Chondrocyte (in vitro differentiated cells): ENCODE measurements around the gene IQGAP2. TPM values are rescaled to one million over a fixed set of nuclear protein-coding genes. Genes with fewer than 3 reads are reported as not detected.

Experiments used
- DNase-seq: peaks from one replicate; pipeline ENCODE4 v3.0.0; 2021; ENCODE audit warnings: mixed read lengths, low spot score
- H3K27ac Mint-ChIP-seq: one replicate; pipeline ENCODE4 v1.8.0; 2021; ENCODE audit warnings: mild to moderate bottlenecking, moderate library complexity, mixed read lengths; ENCODE audit not compliant: unreplicated experiment
- H3K27me3 Mint-ChIP-seq: 2 replicates; pipeline ENCODE4 v1.8.0; 2021; ENCODE audit warnings: low read depth, mixed read lengths
- H3K36me3 Mint-ChIP-seq: 2 replicates; pipeline ENCODE4 v1.8.0; 2021; ENCODE audit warnings: low read depth, mixed read lengths
- H3K4me1 Mint-ChIP-seq: 2 replicates; pipeline ENCODE4 v1.8.0; 2021; ENCODE audit warnings: low read depth, mild to moderate bottlenecking, mixed read lengths
- H3K4me3 Mint-ChIP-seq: one replicate; pipeline ENCODE4 v1.8.0; 2021; ENCODE audit warnings: mild to moderate bottlenecking, moderate library complexity, mixed read lengths; ENCODE audit not compliant: unreplicated experiment
- H3K9me3 Mint-ChIP-seq: 2 replicates; pipeline ENCODE4 v1.8.0; 2021; ENCODE audit warnings: low read depth, mixed read lengths
- CTCF ChIP-seq: fragments of 200-600 bp; sonication (generic); IDR thresholded peaks from 2 replicates; pipeline ENCODE4 v1.5.0; 2021; ENCODE audit warnings: antibody characterized with exemption, mild to moderate bottlenecking, moderate library complexity
- total RNA-seq: library from RNA; stranded (reverse); gene quantifications from 3 replicates; pipeline ENCODE4 v1.2.1, GENCODE V29; 2021

IQGAP2 gene
- total RNA-seq, 1 donor from 2014 or later = 3.0 TPM

GRCh38 chr5:76473661-76474060 is 70.6 kb downstream of the IQGAP2 start:
- H3K4me3 Mint-ChIP-seq = no peak overlapping the region
- H3K9me3 Mint-ChIP-seq = no peaks in the 10 kb centered on the region
- H3K27me3 Mint-ChIP-seq = no peaks in the 10 kb centered on the region
- peaks cover 7% of the 10 kb centered on the region for H3K4me1 Mint-ChIP-seq
- no peak for TF ChIP-seq CTCF
- no peak for DNase-seq
- H3K36me3 Mint-ChIP-seq = no peaks in the 10 kb centered on the region
- H3K27ac Mint-ChIP-seq = no peak overlapping the region

- H3K27me3 Mint-ChIP-seq = no peaks in the 10 kb centered on the region
- H3K27ac Mint-ChIP-seq = no peak overlapping the region
- DNase-seq = no peak
- no peak overlapping the region for H3K4me3 Mint-ChIP-seq
- no peaks in the 10 kb centered on the region for H3K9me3 Mint-ChIP-seq
- H3K4me1 Mint-ChIP-seq = peaks cover 7% of the 10 kb centered on the region
- H3K36me3 Mint-ChIP-seq = no peaks in the 10 kb centered on the region
- TF ChIP-seq CTCF = no peak
Observed at GRCh38 chr5:76474377-76474776, 71.3 kb downstream of the IQGAP2 start.

GRCh38 chr5:76475385-76475784 is 72.3 kb downstream of the IQGAP2 start:
- H3K4me1 Mint-ChIP-seq = peaks cover 15% of the 10 kb centered on the region
- H3K4me3 Mint-ChIP-seq = no peak overlapping the region
- no peaks in the 10 kb centered on the region for H3K9me3 Mint-ChIP-seq
- H3K27ac Mint-ChIP-seq = no peak overlapping the region
- TF ChIP-seq CTCF = no peak
- no peaks in the 10 kb centered on the region for H3K27me3 Mint-ChIP-seq
- DNase-seq = no peak
- no peaks in the 10 kb centered on the region for H3K36me3 Mint-ChIP-seq

GRCh38 chr5:76475936-76476335 is 72.9 kb downstream of the IQGAP2 start:
- H3K4me3 Mint-ChIP-seq = no peak overlapping the region
- no peaks in the 10 kb centered on the region for H3K9me3 Mint-ChIP-seq
- H3K27ac Mint-ChIP-seq = no peak overlapping the region

GRCh38 chr5:76476474-76477038 is 73.5 kb downstream of the IQGAP2 start:
- H3K27ac Mint-ChIP-seq = no peak overlapping the region
- no peaks in the 10 kb centered on the region for H3K27me3 Mint-ChIP-seq
- H3K9me3 Mint-ChIP-seq = no peaks in the 10 kb centered on the region
- no peak overlapping the region for H3K4me3 Mint-ChIP-seq
- H3K4me1 Mint-ChIP-seq = peaks cover 18% of the 10 kb centered on the region
- no peak for TF ChIP-seq CTCF
- no peak for DNase-seq
- no peaks in the 10 kb centered on the region for H3K36me3 Mint-ChIP-seq

More at GRCh38 chr5:76475936-76476335, 72.9 kb downstream of the IQGAP2 start:
- H3K4me1 Mint-ChIP-seq = peaks cover 18% of the 10 kb centered on the region
- H3K27me3 Mint-ChIP-seq = no peaks in the 10 kb centered on the region
- DNase-seq = no peak
- no peaks in the 10 kb centered on the region for H3K36me3 Mint-ChIP-seq
- no peak for TF ChIP-seq CTCF
